Activated naive CD4-positive, alpha-beta T cell treated with anti-CD3 and anti-CD28 coated beads, Interleukin-2, amount 50 U/mL, for 24 hours (primary cell): ENCODE data around the gene NELL2.

ENCODE experiments used
- H3K27ac Mint-ChIP-seq: one replicate; pipeline ENCODE4 v1.8.0; 2021; ENCODE audit warnings: mild to moderate bottlenecking, mixed read lengths
- H3K27me3 Mint-ChIP-seq: one replicate; pipeline ENCODE4 v1.8.0; 2021; ENCODE audit warnings: mixed read lengths
- H3K36me3 Mint-ChIP-seq: one replicate; pipeline ENCODE4 v1.8.0; 2021; ENCODE audit warnings: mixed read lengths
- H3K4me1 Mint-ChIP-seq: one replicate; pipeline ENCODE4 v1.8.0; 2021; ENCODE audit warnings: mixed read lengths
- H3K4me3 Mint-ChIP-seq: one replicate; pipeline ENCODE4 v1.8.0; 2021; ENCODE audit warnings: mild to moderate bottlenecking, mixed read lengths
- H3K9me3 Mint-ChIP-seq: one replicate; pipeline ENCODE4 v1.8.0; 2021; ENCODE audit warnings: mixed read lengths

The NELL2 gene

DNA sequence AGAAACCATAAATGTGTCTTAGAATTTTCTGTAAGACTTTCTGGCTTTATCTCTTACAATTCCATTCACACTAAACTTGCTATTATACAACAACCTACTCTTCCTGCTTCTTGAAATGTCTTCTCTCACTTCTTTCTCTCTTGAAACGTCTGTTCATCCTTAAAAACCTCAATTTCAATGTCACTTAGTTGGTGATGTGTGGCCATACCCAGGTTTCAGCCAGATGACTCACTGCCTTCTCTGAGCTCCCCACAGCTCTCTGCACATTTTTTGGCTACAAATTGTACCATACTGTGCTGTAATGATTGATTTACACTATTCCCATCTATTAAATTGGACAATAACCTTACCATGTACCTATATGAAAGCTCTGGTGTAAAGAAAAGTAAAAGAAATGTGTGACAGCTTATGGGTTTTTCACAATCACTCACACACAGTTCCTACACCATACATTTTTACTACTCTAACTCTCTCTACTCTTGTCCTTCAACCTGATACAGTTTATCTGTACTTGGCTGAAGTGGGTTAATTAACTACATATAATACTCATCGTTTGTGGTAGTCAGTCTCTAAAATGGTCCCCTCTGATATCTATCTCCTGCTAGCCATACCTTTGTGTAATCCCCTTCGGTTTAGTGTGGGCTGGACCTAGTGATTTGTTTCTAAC is 222.1 kb downstream of the NELL2 start:
- no peak overlapping the region for H3K4me3 Mint-ChIP-seq
- H3K9me3 Mint-ChIP-seq, result no peaks in the 10 kb centered on the region
- no peaks in the 10 kb centered on the region for H3K27me3 Mint-ChIP-seq
- no peak overlapping the region for H3K27ac Mint-ChIP-seq
- H3K4me1 Mint-ChIP-seq, result peaks cover 27% of the 10 kb centered on the region
- peaks cover 9% of the 10 kb centered on the region for H3K36me3 Mint-ChIP-seq

DNA sequence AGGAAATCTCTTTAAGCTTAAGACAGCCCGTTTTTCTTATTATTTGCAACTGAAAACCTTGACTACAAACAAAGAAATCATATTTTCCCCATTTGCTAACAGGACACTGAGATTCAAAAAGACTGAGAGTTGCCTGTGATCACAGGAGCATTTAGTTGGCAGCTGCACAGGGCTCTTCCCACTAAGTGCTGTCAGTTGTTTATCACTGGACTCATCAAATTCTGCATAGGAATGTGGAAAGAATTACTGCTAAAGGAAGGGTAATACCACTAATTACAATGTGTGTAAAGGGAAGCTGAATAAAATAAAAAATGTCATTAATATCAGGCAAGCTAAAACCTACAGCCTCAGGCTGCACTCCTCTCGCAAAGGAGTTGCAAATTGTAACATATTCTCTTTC is 226.4 kb downstream of the NELL2 start:
- Mint-ChIP-seq H3K9me3 (no peaks in the 10 kb centered on the region), H3K27me3 (no peaks in the 10 kb centered on the region), H3K4me3 (no peak overlapping the region), H3K36me3 (peaks cover 12% of the 10 kb centered on the region), H3K27ac (no peak overlapping the region), H3K4me1 (peaks cover 48% of the 10 kb centered on the region)

DNA sequence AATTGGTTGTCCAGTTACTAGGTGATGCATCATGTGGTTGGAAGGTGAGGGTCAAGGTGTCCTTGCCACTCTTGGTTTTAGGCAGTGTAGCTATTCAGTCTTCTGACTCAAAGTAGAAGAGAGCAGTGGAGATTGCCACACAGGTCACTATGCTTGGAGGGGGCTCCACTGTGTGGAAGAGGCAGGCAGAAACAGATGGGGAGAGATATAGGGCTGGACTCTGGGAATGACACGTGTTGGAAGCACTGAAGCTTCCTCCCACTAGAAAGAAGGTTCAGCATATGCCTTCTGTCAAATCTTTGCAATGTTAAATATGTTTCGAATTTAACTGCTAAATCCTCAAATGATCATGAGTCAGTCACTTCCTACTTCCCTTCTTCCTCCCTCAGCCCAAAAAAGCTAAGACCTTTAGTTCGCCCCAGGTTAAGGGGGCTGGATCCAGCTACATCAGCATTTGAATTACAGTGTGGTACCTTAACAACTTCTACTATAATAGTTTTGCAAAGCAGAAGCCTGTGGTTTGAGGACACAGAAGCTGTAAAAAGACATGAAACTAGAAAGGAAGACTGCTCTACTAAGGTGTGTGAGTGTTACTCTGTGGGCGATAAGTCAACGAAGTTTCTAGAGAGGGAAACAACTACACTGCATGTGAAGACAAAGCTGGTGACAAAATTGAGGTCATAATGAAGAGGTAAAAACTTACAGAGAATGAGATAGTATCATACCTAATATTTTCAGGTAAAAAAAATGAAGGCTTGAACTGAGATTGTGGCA is 228.0 kb downstream of the NELL2 start:
- Mint-ChIP-seq H3K27ac (peak overlapping the region; percentile 36), H3K36me3 (peaks cover 10% of the 10 kb centered on the region), H3K4me1 (peaks cover 33% of the 10 kb centered on the region), H3K4me3 (no peak overlapping the region), H3K9me3 (no peaks in the 10 kb centered on the region), H3K27me3 (no peaks in the 10 kb centered on the region)

- peaks cover 7% of the 10 kb centered on the region for H3K4me1 Mint-ChIP-seq
- H3K4me3 Mint-ChIP-seq, result no peak overlapping the region
- peaks cover 5% of the 10 kb centered on the region for H3K9me3 Mint-ChIP-seq
- H3K27ac Mint-ChIP-seq, result peak overlapping the region; percentile 5
- no peaks in the 10 kb centered on the region for H3K27me3 Mint-ChIP-seq
- H3K36me3 Mint-ChIP-seq, result peaks cover 32% of the 10 kb centered on the region
These were observed 235.5 kb downstream of the NELL2 start for GRCh38 chr12:44640427-44641190.

DNA sequence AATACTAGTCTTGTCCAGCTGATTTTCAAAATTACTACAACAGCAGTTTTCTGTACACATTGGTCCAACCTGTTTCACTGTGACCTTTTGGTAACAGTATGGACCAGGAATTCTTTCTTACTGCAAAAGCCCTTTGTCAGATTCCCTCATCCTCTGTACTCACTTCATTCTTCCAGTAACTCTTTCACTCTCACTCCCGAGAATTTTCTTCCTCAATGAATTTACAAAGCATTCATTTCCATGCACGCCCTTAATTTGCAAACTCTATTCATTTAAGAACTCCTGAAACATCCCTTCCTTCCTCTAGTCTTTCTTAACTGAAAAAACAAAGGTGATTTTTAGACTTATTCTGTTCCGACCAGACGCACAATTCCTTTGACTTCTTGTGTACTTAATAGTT is 238.2 kb downstream of the NELL2 start:
- Mint-ChIP-seq H3K4me1 (peaks cover 17% of the 10 kb centered on the region), H3K4me3 (no peak overlapping the region), H3K27ac (no peak overlapping the region), H3K9me3 (peaks cover 5% of the 10 kb centered on the region), H3K27me3 (no peaks in the 10 kb centered on the region), H3K36me3 (peaks cover 32% of the 10 kb centered on the region)

GRCh38 chr12:44628180-44628579 is 247.9 kb downstream of the NELL2 start:
- H3K27ac Mint-ChIP-seq, result no peak overlapping the region
- no peaks in the 10 kb centered on the region for H3K27me3 Mint-ChIP-seq
- H3K9me3 Mint-ChIP-seq, result no peaks in the 10 kb centered on the region
- H3K4me3 Mint-ChIP-seq, result no peak overlapping the region
- peaks cover 17% of the 10 kb centered on the region for H3K36me3 Mint-ChIP-seq
- H3K4me1 Mint-ChIP-seq, result peaks cover 34% of the 10 kb centered on the region

DNA sequence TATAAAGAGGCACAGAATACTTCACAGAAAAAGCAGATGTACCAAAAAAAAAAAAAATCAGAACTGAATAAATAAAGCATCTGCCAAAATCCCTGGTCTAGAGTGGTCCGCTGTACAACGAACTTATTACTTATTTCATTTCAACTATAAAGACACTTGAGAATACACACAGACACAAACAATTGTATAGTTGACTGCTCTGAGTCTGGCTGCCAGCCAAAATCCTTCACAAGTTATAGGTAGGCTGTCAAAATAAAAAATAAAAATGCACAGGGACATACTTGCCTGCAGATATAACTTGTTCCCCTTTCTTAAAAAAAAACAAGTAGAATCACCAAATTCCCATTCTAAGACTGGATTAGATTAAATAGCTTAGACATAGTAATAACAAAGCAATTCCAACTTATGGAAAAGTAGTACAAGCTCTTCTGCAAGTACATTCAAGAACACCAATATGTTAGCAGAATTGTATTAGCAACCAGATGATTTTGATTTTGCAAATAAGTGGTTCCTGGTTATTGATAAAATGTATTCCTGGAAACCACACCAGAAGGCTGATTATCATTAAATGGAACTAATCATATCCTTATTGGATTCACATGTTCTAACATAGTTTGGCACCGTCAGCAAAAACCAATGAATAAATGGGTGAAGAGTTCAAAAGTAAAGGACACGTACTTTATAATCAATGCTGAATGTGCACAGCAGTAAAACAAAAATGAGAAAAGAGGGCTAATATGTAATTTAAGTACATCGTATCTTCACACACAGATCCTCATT is 248.5 kb downstream of the NELL2 start:
- Mint-ChIP-seq H3K4me1 (peaks cover 29% of the 10 kb centered on the region), H3K36me3 (peaks cover 14% of the 10 kb centered on the region), H3K4me3 (no peak overlapping the region), H3K27me3 (no peaks in the 10 kb centered on the region), H3K27ac (peak overlapping the region; percentile 79), H3K9me3 (no peaks in the 10 kb centered on the region)

DNA sequence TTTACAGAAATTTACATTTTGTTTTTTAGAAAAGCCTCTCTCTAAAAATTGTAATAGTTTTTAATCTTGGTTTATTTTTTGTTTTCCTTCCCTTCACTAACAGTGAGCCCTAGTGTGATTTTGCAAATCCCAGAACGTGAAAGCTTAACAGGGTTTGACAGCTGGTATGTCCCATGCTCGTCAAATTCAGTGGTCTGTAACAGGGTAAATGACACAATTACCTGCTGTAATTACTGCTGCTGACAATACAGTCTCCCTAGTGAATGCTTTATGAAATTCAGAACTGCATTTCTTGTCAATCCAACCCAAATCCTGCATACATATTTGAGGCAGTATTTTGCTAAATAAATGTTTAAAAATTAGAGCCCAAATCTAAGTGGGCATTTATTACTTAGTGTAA is 249.2 kb downstream of the NELL2 start:
- Mint-ChIP-seq H3K36me3 (peaks cover 14% of the 10 kb centered on the region), H3K4me3 (no peak overlapping the region), H3K27me3 (no peaks in the 10 kb centered on the region), H3K27ac (no peak overlapping the region), H3K4me1 (peaks cover 29% of the 10 kb centered on the region), H3K9me3 (no peaks in the 10 kb centered on the region)

DNA sequence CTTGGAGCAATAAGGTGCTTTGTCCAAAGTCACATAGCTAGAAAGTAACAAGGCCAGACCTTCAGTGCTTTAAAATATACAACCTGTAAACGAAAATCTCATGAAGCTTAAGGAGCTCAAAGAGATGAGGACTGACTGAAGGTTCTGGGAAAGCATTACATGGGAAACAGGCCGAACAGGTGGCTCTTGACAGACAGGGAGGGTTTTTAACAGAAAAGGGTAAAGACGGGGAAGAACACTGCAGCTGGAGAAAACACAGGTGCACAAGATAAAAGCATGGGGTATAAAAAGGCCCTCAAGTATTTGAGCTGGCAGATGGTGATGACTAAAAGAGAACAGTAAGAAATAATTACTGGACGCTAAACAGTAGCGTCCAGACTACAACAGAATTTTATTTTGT is 257.2 kb downstream of the NELL2 start:
- H3K4me3 Mint-ChIP-seq, result no peak overlapping the region
- H3K27ac Mint-ChIP-seq, result no peak overlapping the region
- no peaks in the 10 kb centered on the region for H3K27me3 Mint-ChIP-seq

DNA sequence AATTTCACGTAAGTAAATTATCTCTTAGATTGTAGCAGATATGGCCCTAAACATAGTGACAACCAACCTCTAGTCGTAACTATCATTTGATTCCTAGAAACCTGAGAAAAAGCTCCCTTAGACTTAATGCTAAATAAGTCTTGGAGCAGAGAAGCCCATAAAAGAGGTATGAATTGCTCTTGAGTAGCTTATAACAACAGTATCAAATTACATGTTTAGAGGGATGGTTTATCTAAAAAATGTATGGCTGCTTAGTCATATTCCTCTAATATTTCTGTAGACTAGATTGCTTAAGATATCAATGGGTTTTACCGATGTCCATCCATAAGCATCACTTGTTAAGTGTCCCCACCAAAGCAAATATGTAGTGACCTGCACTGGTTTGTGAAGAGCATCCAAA is 259.7 kb downstream of the NELL2 start:
- Mint-ChIP-seq H3K4me1 (peaks cover 14% of the 10 kb centered on the region), H3K36me3 (no peaks in the 10 kb centered on the region), H3K4me3 (no peak overlapping the region), H3K27ac (peak overlapping the region; percentile 42), H3K27me3 (no peaks in the 10 kb centered on the region), H3K9me3 (no peaks in the 10 kb centered on the region)

More for the DNA sequence above, 257.2 kb downstream of the NELL2 start:
- H3K4me1 Mint-ChIP-seq, result peaks cover 14% of the 10 kb centered on the region
- H3K9me3 Mint-ChIP-seq, result no peaks in the 10 kb centered on the region
- no peaks in the 10 kb centered on the region for H3K36me3 Mint-ChIP-seq

GRCh38 chr12:44611538-44611937 is 264.6 kb downstream of the NELL2 start:
- no peaks in the 10 kb centered on the region for H3K27me3 Mint-ChIP-seq
- no peak overlapping the region for H3K4me3 Mint-ChIP-seq
- peaks cover 8% of the 10 kb centered on the region for H3K4me1 Mint-ChIP-seq
- H3K9me3 Mint-ChIP-seq, result no peaks in the 10 kb centered on the region
- H3K27ac Mint-ChIP-seq, result peak overlapping the region; percentile 19
- peaks cover 3% of the 10 kb centered on the region for H3K36me3 Mint-ChIP-seq

DNA sequence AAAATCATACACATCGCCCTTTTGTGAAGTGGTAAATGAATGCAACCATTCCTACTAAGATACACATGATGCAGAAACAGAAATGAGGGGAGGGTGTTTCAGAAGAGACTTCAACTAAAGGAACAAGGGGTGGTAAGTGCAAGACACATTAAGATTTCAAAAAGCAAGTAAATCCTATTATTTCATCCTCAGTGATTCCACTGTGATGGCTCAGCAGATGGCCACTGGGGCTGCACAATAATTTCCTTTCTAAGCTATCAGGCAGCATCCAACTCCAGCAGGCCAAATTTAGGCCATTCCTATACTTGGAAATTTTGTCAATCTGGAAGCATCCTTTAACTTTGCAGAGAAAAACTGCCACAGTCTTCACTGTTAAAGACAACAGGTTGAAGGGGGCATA is 272.4 kb downstream of the NELL2 start:
- H3K4me3 Mint-ChIP-seq, result no peak overlapping the region
- no peak overlapping the region for H3K27ac Mint-ChIP-seq
- no peaks in the 10 kb centered on the region for H3K27me3 Mint-ChIP-seq
- H3K9me3 Mint-ChIP-seq, result no peaks in the 10 kb centered on the region
- H3K4me1 Mint-ChIP-seq, result peaks cover 10% of the 10 kb centered on the region
- H3K36me3 Mint-ChIP-seq, result peaks cover 14% of the 10 kb centered on the region

GRCh38 chr12:44592626-44593025 is 283.5 kb downstream of the NELL2 start:
- no peak overlapping the region for H3K4me3 Mint-ChIP-seq
- peaks cover 17% of the 10 kb centered on the region for H3K4me1 Mint-ChIP-seq
- no peak overlapping the region for H3K27ac Mint-ChIP-seq
- no peaks in the 10 kb centered on the region for H3K27me3 Mint-ChIP-seq
- H3K9me3 Mint-ChIP-seq, result no peaks in the 10 kb centered on the region
- peaks cover 21% of the 10 kb centered on the region for H3K36me3 Mint-ChIP-seq

GRCh38 chr12:44589697-44590096 is 286.4 kb downstream of the NELL2 start:
- Mint-ChIP-seq H3K4me1 (peaks cover 17% of the 10 kb centered on the region), H3K27me3 (no peaks in the 10 kb centered on the region), H3K27ac (peak overlapping the region; percentile 63), H3K9me3 (no peaks in the 10 kb centered on the region), H3K4me3 (no peak overlapping the region), H3K36me3 (peaks cover 24% of the 10 kb centered on the region)

- Mint-ChIP-seq H3K27ac (peak overlapping the region; percentile 27), H3K4me1 (peaks cover 17% of the 10 kb centered on the region), H3K9me3 (no peaks in the 10 kb centered on the region), H3K27me3 (no peaks in the 10 kb centered on the region), H3K36me3 (peaks cover 22% of the 10 kb centered on the region), H3K4me3 (no peak overlapping the region)
These were observed 287.5 kb downstream of the NELL2 start for GRCh38 chr12:44588651-44589050.
